ENCODE results near the gene DCHS2.

GRCh38 chr4:154205471-154205870 lies 286.1 kb downstream of the DCHS2 start:
- TF ChIP-seq CTCF (IDR thresholded peaks at IDR 0.05), result no peak
- TF ChIP-seq POLR2A (IDR thresholded peaks at IDR 0.05), result no peak
